Hepatocyte (in vitro differentiated cells): ENCODE data around the gene ADGRL4. TPM values are rescaled to one million over a fixed set of nuclear protein-coding genes. Genes with fewer than 3 reads are reported as not detected.

Source experiments
- DNase-seq: peaks from one replicate; pipeline ENCODE4 v3.0.0-alpha.2; 2016; ENCODE audit warnings: low spot score
- H2AFZ ChIP-seq: fragments of 200-600 bp; sonication (generic); 2 replicates; pipeline ENCODE4 v1.6.0; 2016; ENCODE audit warnings: antibody characterized with exemption, mild to moderate bottlenecking
- H3K27ac ChIP-seq: fragments of 200-600 bp; sonication (generic); 2 replicates; pipeline ENCODE4 v1.5.1; 2016; ENCODE audit warnings: mild to moderate bottlenecking
- H3K27me3 ChIP-seq: fragments of 200-600 bp; sonication (generic); 2 replicates; pipeline ENCODE4 v1.6.1; 2016
- H3K36me3 ChIP-seq: fragments of 200-600 bp; sonication (generic); replicated peaks from 2 replicates; pipeline ENCODE4 v1.5.1; 2016; ENCODE audit warnings: low read depth; ENCODE audit not compliant: insufficient read depth
- H3K4me1 ChIP-seq: fragments of 200-600 bp; sonication (generic); 2 replicates; pipeline ENCODE4 v1.5.1; 2016; ENCODE audit warnings: mild to moderate bottlenecking, moderate library complexity; ENCODE audit not compliant: insufficient read depth
- H3K4me2 ChIP-seq: fragments of 200-600 bp; sonication (generic); 2 replicates; pipeline ENCODE4 v1.6.0; 2016
- H3K4me3 ChIP-seq: fragments of 200-600 bp; sonication (generic); 2 replicates; pipeline ENCODE4 v1.5.1; 2016; ENCODE audit warnings: mild to moderate bottlenecking
- H3K79me2 ChIP-seq: fragments of 200-600 bp; sonication (generic); 2 replicates; pipeline ENCODE4 v1.6.0; 2017; ENCODE audit warnings: mild to moderate bottlenecking
- H3K9me2 ChIP-seq: fragments of 200-600 bp; sonication (generic); replicated peaks from 2 replicates; pipeline ENCODE4 v1.6.0; 2017; ENCODE audit warnings: mild to moderate bottlenecking; ENCODE audit not compliant: insufficient read depth
- H3K9me3 ChIP-seq: fragments of 200-600 bp; sonication (generic); 2 replicates; pipeline ENCODE4 v1.5.1; 2016; ENCODE audit warnings: low read depth, mild to moderate bottlenecking
- H4K20me1 ChIP-seq: fragments of 200-600 bp; sonication (generic); 2 replicates; pipeline ENCODE4 v1.6.0; 2016; ENCODE audit warnings: mild to moderate bottlenecking; ENCODE audit not compliant: insufficient read depth, poor library complexity, severe bottlenecking
- CTCF ChIP-seq: fragments of 200-600 bp; sonication (generic); IDR thresholded peaks from 2 replicates; pipeline ENCODE4 v1.5.1; 2016; ENCODE audit warnings: antibody characterized with exemption, mild to moderate bottlenecking; ENCODE audit not compliant: poor library complexity
- EZH2 ChIP-seq: fragments of 200-600 bp; sonication (generic); IDR thresholded peaks from 2 replicates; pipeline ENCODE4 v1.6.1; 2016; ENCODE audit warnings: antibody characterized with exemption, mild to moderate bottlenecking, borderline replicate concordance
- EZH2phosphoT487 ChIP-seq: fragments of 200-600 bp; sonication (generic); IDR thresholded peaks from one replicate; pipeline ENCODE4 v1.6.1; 2018; ENCODE audit warnings: antibody characterized with exemption, mild to moderate bottlenecking, low read depth, moderate library complexity; ENCODE audit not compliant: unreplicated experiment, severe bottlenecking
- WGBS: methylation state at CpG from one replicate; pipeline ENCODE4 v1.1.6; 2016; ENCODE audit warnings: low lambda C conversion rate; ENCODE audit errors: missing lambda C conversion rate; 5-methylcytosine and 5-hydroxymethylcytosine counted together
- polyA plus RNA-seq: library from polyadenylated mRNA; unstranded; fragments of >200 nt; fragmentation: Nextera tagmentation; extraction: Ambion mirVana; gene quantifications from 2 replicates; pipeline ENCODE4 v1.2.1, GENCODE V29; 2016
- total RNA-seq: library from RNA; depleted of rRNA; stranded (reverse); fragments of >200 nt; gene quantifications from 2 replicates; pipeline ENCODE4 v1.2.3, GENCODE V29; 2014

ADGRL4 gene
- total and polyA plus RNA-seq, 2 experiments from 2014 or later = 2.2 to 2.4 TPM

- Histone ChIP-seq H3K27ac (no peak overlapping the region), H3K79me2 (no peaks in the 10 kb centered on the region), H3K9me2 (no peaks in the 10 kb centered on the region), H3K4me3 (no peak overlapping the region), H3K4me1 (no peaks in the 10 kb centered on the region), H4K20me1 (no peaks in the 10 kb centered on the region), H3K4me2 (no peak overlapping the region), H3K36me3 (no peaks in the 10 kb centered on the region), H3K9me3 (no peaks in the 10 kb centered on the region), H3K27me3 (no peaks in the 10 kb centered on the region), H2AFZ (no peak overlapping the region)
- DNase-seq = no peak
- WGBS = 95% methylated on average over 3 of the region's 3 CpGs
- no peak for TF ChIP-seq EZH2phosphoT487
- no peak for TF ChIP-seq CTCF
- no peak for TF ChIP-seq EZH2
These were observed 114.2 kb downstream of the ADGRL4 start for GRCh38 chr1:78892260-78892840.

- peaks cover 6% of the 10 kb centered on the region for H3K4me1 ChIP-seq
- H4K20me1 ChIP-seq = no peaks in the 10 kb centered on the region
These were observed 119.1 kb downstream of the ADGRL4 start for GRCh38 chr1:78887458-78887857.

GRCh38 chr1:78884685-78885452, 121.7 kb downstream of the ADGRL4 start:
- Histone ChIP-seq H3K9me2 (no peaks in the 10 kb centered on the region), H3K79me2 (no peaks in the 10 kb centered on the region), H4K20me1 (no peaks in the 10 kb centered on the region), H3K27ac (no peak overlapping the region), H3K36me3 (no peaks in the 10 kb centered on the region), H2AFZ (no peak overlapping the region), H3K4me3 (no peak overlapping the region), H3K9me3 (no peaks in the 10 kb centered on the region), H3K4me1 (peaks cover 6% of the 10 kb centered on the region), H3K27me3 (no peaks in the 10 kb centered on the region), H3K4me2 (no peak overlapping the region)
- 31% methylated on average over 6 of the region's 6 CpGs for WGBS
- no peak for DNase-seq
- TF ChIP-seq CTCF = no peak
- TF ChIP-seq EZH2phosphoT487 = no peak
- no peak for TF ChIP-seq EZH2

More at GRCh38 chr1:78887458-78887857, 119.1 kb downstream of the ADGRL4 start:
- no peak for DNase-seq
- Histone ChIP-seq H2AFZ (no peak overlapping the region), H3K4me2 (no peak overlapping the region), H3K9me3 (no peaks in the 10 kb centered on the region), H3K9me2 (no peaks in the 10 kb centered on the region), H3K79me2 (no peaks in the 10 kb centered on the region), H3K27me3 (no peaks in the 10 kb centered on the region), H3K27ac (no peak overlapping the region), H3K36me3 (no peaks in the 10 kb centered on the region), H3K4me3 (no peak overlapping the region)
- TF ChIP-seq EZH2phosphoT487 = no peak
- TF ChIP-seq CTCF = no peak
- 98% methylated on average over 2 of the region's 2 CpGs for WGBS
